K562 (cell line): ENCODE measurements around the gene OXSR1. TPM values are rescaled to one million over a fixed set of nuclear protein-coding genes. Genes with fewer than 3 reads are reported as not detected.
A peak's percentile ranks its signal among the peaks of the same experiment; 100 is the strongest.

Experiments
- ELF1 ChIP-seq: fragments of 200-800 bp; sonication (Bioruptor generic); IDR thresholded peaks from 2 replicates; pipeline ENCODE4 v1.6.1; 2016; ENCODE audit warnings: missing genetic modification characterization, missing compliant biosample characterization
- HDGF ChIP-seq: fragments of 450-650 bp; IDR thresholded peaks from 2 replicates; pipeline ENCODE4 v1.6.1; 2016
- HIVEP1 ChIP-seq: fragments of 250-450 bp; sonication (Bioruptor Pico); IDR thresholded peaks from 2 replicates; pipeline ENCODE4 v1.4.0; 2020; ENCODE audit warnings: mild to moderate bottlenecking
- MCM3 ChIP-seq: fragments of 450-650 bp; IDR thresholded peaks from 2 replicates; pipeline ENCODE4 v1.6.1; 2016
- NR2C1 ChIP-seq, 2 experiments: fragments of 450-650 bp; IDR thresholded peaks; 2 replicates each; pipeline ENCODE4 v1.6.1; 2017; ENCODE audit warnings: mild to moderate bottlenecking in 2 of 2, antibody characterized with exemption in 1 of 2, inconsistent platforms in 1 of 2, missing compliant biosample characterization in 1 of 2, missing genetic modification characterization in 1 of 2
- PCBP1 ChIP-seq: fragments of 200-400 bp; formaldehyde crosslinking; IDR thresholded peaks from 2 replicates; pipeline ENCODE4 v1.6.1; 2018; ENCODE audit warnings: mild to moderate bottlenecking, low read depth, low read length; ENCODE audit not compliant: poor library complexity, severe bottlenecking
- POLR2AphosphoS5 ChIP-seq: IDR thresholded peaks from 2 replicates; pipeline ENCODE4 v1.6.1; 2011; ENCODE audit warnings: mild to moderate bottlenecking, low read depth, low read length, moderate library complexity; ENCODE audit not compliant: control insufficient read depth, insufficient read depth
- SMAD3 ChIP-seq: fragments of 450-650 bp; formaldehyde crosslinking; conservative IDR thresholded peaks from 2 replicates; pipeline ENCODE4 v1.4.0; 2020; ENCODE audit warnings: mild to moderate bottlenecking
- STAT5A ChIP-seq: IDR thresholded peaks from 2 replicates; pipeline ENCODE4 v1.6.1; 2012; ENCODE audit warnings: low read length, inconsistent platforms, borderline replicate concordance
- XRCC4 ChIP-seq: IDR thresholded peaks from one replicate; pipeline ENCODE4 v1.6.1; 2011; ENCODE audit not compliant: insufficient read depth, insufficient read length; ENCODE audit errors: extremely low read depth
- polyA plus RNA-seq, 8 experiments: library from polyadenylated mRNA; depleted of rRNA in 4 of 8; stranded (reverse) in 5 of 8; unstranded in 3 of 8; fragments of >200 nt; fragmentation: Nextera tagmentation in 2 of 8; fragmentation: Illumina TruSeq in 1 of 8; extraction: Ambion mirVana in 2 of 8; extraction: Trizol in 1 of 8; gene quantifications; 2 replicates each; pipeline versions ENCODE4 v1.2.1 to v1.2.3, GENCODE V29; 2011 to 2014; ENCODE audit warnings: inconsistent platforms in 1 of 8, missing spikeins in 1 of 8
- total RNA-seq, 7 experiments: library from RNA; depleted of rRNA in 6 of 7; stranded (reverse); fragments of >200 nt in 6 of 7; fragmentation: Illumina TruSeq in 2 of 7; extraction: Trizol in 2 of 7; gene quantifications; 2 replicates each; pipeline versions ENCODE4 v1.2.1 to v1.2.3, GENCODE V29; 2011 to 2021; ENCODE audit warnings: low replicate concordance in 1 of 7
- TF ChIP-seq, protein P1 (sequence below): fragments of 450-650 bp; formaldehyde crosslinking; conservative IDR thresholded peaks from 2 replicates; pipeline ENCODE4 v1.4.0; 2022; ENCODE audit warnings: mild to moderate bottlenecking, missing genetic modification characterization
- TF ChIP-seq, protein P2 (sequence below), 2 experiments: fragments of 200-800 bp in 1 of 2; sonication (Bioruptor generic) in 1 of 2; sonication (generic) in 1 of 2; formaldehyde crosslinking in 1 of 2; IDR thresholded peaks in 1 of 2; conservative IDR thresholded peaks in 1 of 2; 2 replicates each; pipeline versions ENCODE4 v1.5.0 to v1.6.1; 2016 to 2020; ENCODE audit warnings: missing compliant biosample characterization in 1 of 2, missing genetic modification characterization in 1 of 2, missing genetic modification reagents in 1 of 2
- TF ChIP-seq, protein P3 (sequence below), 2 experiments: fragments of 450-650 bp; conservative IDR thresholded peaks; 2 replicates each; pipeline ENCODE4 v1.6.1; 2017; ENCODE audit warnings: mild to moderate bottlenecking in 2 of 2, moderate library complexity in 2 of 2
- TF ChIP-seq, protein P4 (sequence below): fragments of 450-650 bp; IDR thresholded peaks from 2 replicates; pipeline ENCODE4 v1.6.1; 2016; ENCODE audit warnings: missing biosample characterization, missing genetic modification characterization
- TF ChIP-seq, protein P5 (sequence below): sonication (generic); formaldehyde crosslinking; IDR thresholded peaks from 2 replicates; pipeline ENCODE4 v1.8.1; 2023; ENCODE audit warnings: missing genetic modification reagents, mild to moderate bottlenecking, borderline replicate concordance

OXSR1 gene
- total and polyA plus RNA-seq, 9 of the 15 experiments (the other 6 are each of a cell fraction or from before 2014, with no cell fraction given), result 15.7 to 87.6 (median 48.7) TPM

DNA sequence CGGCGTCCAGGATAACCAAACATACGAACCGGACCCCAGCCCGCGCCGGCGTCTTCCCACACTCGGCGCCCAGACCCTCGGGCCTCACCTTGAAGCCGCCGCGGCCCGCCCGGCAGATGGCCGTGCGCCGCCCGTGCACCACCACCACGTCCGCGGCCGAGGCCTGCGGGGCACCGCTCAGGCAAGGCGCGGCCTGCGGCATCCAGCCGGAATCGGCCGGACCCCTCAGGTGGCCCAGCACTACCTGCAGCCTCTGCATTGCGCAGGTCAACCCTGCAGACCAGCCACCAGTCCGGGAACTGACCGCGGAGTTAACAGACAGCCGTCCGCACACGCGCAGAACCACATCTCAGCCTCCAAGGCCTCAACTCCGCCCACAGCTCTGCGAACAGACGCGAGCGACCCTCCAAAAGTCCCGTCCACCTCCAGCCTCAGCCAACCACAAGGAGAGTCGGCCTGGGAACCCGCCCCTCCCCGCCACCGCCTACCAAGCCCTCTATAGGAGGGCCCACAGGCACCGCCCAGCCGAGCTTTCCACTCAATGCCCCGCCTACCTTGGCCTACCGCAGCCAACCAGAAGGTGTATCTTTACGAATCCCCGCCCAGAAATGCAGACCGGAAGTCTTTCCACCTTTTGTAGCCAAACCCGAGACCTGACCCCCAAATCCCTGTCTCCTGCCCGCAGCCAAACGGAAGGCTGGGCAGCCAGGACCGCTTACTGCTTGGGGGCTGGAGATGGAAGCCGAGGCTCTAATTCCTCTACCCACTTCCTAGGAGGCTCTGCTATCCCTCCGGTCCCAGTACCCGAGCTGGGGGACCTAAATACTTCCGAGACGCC lies 28.3 kb upstream of the OXSR1 start, which contains the start of gene ACAA1 (continued):
- TF ChIP-seq NR2C1 (IDR thresholded peaks at IDR 0.05) (peak; percentile 73), NR2C1 (tag; IDR thresholded peaks at IDR 0.05) (peak; percentile 76), HIVEP1 (no peak), ELF1 (peak; percentile 85), STAT5A (no peak), HDGF (peak; percentile 99), SMAD3 (CRISPR knock-in tag) (0 out of 2 replicates have a peak, but pooled peaks have one; percentile 50), PCBP1 (no peak), MCM3 (no peak), XRCC4 (no peak), POLR2AphosphoS5 (peak; percentile 92)
- TF ChIP-seq, protein P1, sequence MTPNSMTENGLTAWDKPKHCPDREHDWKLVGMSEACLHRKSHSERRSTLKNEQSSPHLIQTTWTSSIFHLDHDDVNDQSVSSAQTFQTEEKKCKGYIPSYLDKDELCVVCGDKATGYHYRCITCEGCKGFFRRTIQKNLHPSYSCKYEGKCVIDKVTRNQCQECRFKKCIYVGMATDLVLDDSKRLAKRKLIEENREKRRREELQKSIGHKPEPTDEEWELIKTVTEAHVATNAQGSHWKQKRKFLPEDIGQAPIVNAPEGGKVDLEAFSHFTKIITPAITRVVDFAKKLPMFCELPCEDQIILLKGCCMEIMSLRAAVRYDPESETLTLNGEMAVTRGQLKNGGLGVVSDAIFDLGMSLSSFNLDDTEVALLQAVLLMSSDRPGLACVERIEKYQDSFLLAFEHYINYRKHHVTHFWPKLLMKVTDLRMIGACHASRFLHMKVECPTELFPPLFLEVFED, result 0 out of 2 replicates have a peak, but pooled peaks have one; percentile 73
- TF ChIP-seq, protein P2, sequence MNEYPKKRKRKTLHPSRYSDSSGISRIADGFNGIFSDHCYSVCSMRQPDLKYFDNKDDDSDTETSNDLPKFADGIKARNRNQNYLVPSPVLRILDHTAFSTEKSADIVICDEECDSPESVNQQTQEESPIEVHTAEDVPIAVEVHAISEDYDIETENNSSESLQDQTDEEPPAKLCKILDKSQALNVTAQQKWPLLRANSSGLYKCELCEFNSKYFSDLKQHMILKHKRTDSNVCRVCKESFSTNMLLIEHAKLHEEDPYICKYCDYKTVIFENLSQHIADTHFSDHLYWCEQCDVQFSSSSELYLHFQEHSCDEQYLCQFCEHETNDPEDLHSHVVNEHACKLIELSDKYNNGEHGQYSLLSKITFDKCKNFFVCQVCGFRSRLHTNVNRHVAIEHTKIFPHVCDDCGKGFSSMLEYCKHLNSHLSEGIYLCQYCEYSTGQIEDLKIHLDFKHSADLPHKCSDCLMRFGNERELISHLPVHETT (CRISPR knock-in tag; conservative IDR thresholded peaks at IDR 0.05 in 1 of 2, IDR thresholded peaks at IDR 0.05 in 1 of 2), result no peak
- TF ChIP-seq, protein P3, sequence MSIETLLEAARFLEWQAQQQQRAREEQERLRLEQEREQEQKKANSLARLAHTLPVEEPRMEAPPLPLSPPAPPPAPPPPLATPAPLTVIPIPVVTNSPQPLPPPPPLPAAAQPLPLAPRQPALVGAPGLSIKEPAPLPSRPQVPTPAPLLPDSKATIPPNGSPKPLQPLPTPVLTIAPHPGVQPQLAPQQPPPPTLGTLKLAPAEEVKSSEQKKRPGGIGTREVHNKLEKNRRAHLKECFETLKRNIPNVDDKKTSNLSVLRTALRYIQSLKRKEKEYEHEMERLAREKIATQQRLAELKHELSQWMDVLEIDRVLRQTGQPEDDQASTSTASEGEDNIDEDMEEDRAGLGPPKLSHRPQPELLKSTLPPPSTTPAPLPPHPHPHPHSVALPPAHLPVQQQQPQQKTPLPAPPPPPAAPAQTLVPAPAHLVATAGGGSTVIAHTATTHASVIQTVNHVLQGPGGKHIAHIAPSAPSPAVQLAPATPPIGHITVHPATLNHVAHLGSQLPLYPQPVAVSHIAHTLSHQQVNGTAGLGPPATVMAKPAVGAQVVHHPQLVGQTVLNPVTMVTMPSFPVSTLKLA (conservative IDR thresholded peaks at IDR 0.05), result peak in 1 of 2 experiments; percentile 68; a peak in 3 of 4 replicates
- TF ChIP-seq, protein P4, sequence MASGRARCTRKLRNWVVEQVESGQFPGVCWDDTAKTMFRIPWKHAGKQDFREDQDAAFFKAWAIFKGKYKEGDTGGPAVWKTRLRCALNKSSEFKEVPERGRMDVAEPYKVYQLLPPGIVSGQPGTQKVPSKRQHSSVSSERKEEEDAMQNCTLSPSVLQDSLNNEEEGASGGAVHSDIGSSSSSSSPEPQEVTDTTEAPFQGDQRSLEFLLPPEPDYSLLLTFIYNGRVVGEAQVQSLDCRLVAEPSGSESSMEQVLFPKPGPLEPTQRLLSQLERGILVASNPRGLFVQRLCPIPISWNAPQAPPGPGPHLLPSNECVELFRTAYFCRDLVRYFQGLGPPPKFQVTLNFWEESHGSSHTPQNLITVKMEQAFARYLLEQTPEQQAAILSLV (tag), result no peak
- TF ChIP-seq, protein P5, sequence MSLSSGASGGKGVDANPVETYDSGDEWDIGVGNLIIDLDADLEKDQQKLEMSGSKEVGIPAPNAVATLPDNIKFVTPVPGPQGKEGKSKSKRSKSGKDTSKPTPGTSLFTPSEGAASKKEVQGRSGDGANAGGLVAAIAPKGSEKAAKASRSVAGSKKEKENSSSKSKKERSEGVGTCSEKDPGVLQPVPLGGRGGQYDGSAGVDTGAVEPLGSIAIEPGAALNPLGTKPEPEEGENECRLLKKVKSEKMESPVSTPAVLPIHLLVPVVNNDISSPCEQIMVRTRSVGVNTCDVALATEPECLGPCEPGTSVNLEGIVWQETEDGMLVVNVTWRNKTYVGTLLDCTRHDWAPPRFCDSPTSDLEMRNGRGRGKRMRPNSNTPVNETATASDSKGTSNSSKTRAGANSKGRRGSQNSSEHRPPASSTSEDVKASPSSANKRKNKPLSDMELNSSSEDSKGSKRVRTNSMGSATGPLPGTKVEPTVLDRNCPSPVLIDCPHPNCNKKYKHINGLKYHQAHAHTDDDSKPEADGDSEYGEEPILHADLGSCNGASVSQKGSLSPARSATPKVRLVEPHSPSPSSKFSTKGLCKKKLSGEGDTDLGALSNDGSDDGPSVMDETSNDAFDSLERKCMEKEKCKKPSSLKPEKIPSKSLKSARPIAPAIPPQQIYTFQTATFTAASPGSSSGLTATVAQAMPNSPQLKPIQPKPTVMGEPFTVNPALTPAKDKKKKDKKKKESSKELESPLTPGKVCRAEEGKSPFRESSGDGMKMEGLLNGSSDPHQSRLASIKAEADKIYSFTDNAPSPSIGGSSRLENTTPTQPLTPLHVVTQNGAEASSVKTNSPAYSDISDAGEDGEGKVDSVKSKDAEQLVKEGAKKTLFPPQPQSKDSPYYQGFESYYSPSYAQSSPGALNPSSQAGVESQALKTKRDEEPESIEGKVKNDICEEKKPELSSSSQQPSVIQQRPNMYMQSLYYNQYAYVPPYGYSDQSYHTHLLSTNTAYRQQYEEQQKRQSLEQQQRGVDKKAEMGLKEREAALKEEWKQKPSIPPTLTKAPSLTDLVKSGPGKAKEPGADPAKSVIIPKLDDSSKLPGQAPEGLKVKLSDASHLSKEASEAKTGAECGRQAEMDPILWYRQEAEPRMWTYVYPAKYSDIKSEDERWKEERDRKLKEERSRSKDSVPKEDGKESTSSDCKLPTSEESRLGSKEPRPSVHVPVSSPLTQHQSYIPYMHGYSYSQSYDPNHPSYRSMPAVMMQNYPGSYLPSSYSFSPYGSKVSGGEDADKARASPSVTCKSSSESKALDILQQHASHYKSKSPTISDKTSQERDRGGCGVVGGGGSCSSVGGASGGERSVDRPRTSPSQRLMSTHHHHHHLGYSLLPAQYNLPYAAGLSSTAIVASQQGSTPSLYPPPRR (CRISPR knock-in tag), result no peak
